ENCODE measurements around the gene IGSF21. TPM values are rescaled to one million over a fixed set of nuclear protein-coding genes. Genes with fewer than 3 reads are reported as not detected.

Gene IGSF21
- total RNA-seq, 1 experiment from 2014 or later = 30.5 TPM

DNA sequence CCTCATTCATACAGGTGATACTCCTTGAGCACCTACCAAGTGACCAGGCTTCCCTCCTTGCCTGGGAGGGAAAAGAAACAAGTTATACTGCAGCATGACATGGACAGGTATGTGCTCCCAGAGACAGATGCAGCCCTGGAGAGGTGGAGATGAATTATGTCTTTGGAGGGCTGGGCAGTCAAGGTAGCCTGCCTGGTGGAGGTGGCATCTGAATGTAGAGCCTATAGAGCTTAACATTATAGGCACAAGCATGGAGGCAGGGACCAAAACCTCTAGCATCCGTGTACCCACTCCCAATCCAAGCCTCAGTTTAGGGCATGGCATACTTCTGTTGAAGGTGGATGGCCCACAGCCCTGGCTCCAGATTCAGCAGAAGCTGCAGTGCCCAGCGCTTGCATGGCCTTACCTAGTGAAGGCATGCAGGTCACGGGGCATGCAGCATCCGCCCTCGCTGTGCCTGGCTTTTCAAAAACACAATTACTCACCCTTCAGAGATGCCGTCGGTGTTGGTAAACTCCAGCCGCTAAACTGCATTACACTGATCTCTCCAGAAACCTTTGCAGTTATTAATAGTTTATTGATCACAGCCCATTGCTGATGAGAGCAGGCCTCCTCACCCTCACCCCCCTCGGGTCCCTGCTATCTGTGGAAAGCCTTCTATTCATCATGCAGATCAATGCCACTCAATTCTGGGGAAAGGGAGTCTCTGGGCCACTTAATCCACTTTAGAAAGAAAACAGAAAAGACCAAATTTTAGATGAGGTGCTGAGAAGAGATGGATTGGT is 222.1 kb downstream of the IGSF21 start (continued):
- no peak for TF ChIP-seq ZNF281 (CRISPR knock-in tag; IDR thresholded peaks at IDR 0.05)

- no peaks in the 10 kb centered on the region for H3K36me3 Mint-ChIP-seq
- ATAC-seq = peak; percentile 71
- CTCF ChIA-PET = interaction anchor here (0.6 to 2.0 kb wide), 9 partner anchors 9 to 251 kb away, joined by 3 to 7 read pairs (median 5); no protein-coding TSS in a partner anchor
- no peak overlapping the region for H3K4me3 Mint-ChIP-seq
- peaks cover 27% of the 10 kb centered on the region for H3K4me1 Mint-ChIP-seq
- H3K27me3 Mint-ChIP-seq (ENCODE audit: low read depth) = no peaks in the 10 kb centered on the region
- H3K9me3 Mint-ChIP-seq = peaks cover 5% of the 10 kb centered on the region
- H3K27ac Mint-ChIP-seq = no peak overlapping the region
- no peak for DNase-seq (ENCODE audit: low spot score)
- POLR2A ChIA-PET = no interaction called here
- TF ChIP-seq CBFB (CRISPR knock-in tag; IDR thresholded peaks at IDR 0.05; ENCODE audit: low read depth) (no peak), ATF1 (CRISPR knock-in tag; IDR thresholded peaks at IDR 0.05) (no peak), CREM (CRISPR knock-in tag; IDR thresholded peaks at IDR 0.05) (no peak), FOXK1 (CRISPR knock-in tag; IDR thresholded peaks at IDR 0.05) (0 out of 2 replicates have a peak, but pooled peaks have one; percentile 27), PRRX2 (CRISPR knock-in tag; IDR thresholded peaks at IDR 0.05) (no peak), ZNF232 (CRISPR knock-in tag; IDR thresholded peaks at IDR 0.05) (no peak), ZBTB21 (CRISPR knock-in tag; IDR thresholded peaks at IDR 0.05; ENCODE audit: borderline replicate concordance) (no peak), TEAD4 (CRISPR knock-in tag; IDR thresholded peaks at IDR 0.05) (no peak), E2F1 (CRISPR knock-in tag; IDR thresholded peaks at IDR 0.05) (no peak)
Observed at GRCh38 chr1:18332576-18332975, 225.0 kb downstream of the IGSF21 start.

- ATAC-seq (no peak), DNase-seq (ENCODE audit: low spot score) (no peak)
- H3K4me3 Mint-ChIP-seq = no peak overlapping the region
- TF ChIP-seq ERG (CRISPR knock-in tag; IDR thresholded peaks at IDR 0.05) = no peak
- TF ChIP-seq, protein P1, sequence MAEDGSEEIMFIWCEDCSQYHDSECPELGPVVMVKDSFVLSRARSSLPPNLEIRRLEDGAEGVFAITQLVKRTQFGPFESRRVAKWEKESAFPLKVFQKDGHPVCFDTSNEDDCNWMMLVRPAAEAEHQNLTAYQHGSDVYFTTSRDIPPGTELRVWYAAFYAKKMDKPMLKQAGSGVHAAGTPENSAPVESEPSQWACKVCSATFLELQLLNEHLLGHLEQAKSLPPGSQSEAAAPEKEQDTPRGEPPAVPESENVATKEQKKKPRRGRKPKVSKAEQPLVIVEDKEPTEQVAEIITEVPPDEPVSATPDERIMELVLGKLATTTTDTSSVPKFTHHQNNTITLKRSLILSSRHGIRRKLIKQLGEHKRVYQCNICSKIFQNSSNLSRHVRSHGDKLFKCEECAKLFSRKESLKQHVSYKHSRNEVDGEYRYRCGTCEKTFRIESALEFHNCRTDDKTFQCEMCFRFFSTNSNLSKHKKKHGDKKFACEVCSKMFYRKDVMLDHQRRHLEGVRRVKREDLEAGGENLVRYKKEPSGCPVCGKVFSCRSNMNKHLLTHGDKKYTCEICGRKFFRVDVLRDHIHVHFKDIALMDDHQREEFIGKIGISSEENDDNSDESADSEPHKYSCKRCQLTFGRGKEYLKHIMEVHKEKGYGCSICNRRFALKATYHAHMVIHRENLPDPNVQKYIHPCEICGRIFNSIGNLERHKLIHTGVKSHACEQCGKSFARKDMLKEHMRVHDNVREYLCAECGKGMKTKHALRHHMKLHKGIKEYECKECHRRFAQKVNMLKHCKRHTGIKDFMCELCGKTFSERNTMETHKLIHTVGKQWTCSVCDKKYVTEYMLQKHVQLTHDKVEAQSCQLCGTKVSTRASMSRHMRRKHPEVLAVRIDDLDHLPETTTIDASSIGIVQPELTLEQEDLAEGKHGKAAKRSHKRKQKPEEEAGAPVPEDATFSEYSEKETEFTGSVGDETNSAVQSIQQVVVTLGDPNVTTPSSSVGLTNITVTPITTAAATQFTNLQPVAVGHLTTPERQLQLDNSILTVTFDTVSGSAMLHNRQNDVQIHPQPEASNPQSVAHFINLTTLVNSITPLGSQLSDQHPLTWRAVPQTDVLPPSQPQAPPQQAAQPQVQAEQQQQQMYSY (CRISPR knock-in tag; IDR thresholded peaks at IDR 0.05) = peak; percentile 96
- H3K36me3 Mint-ChIP-seq = no peaks in the 10 kb centered on the region
- peaks cover 5% of the 10 kb centered on the region for H3K9me3 Mint-ChIP-seq
- H3K27me3 Mint-ChIP-seq (ENCODE audit: low read depth) = no peaks in the 10 kb centered on the region
- POLR2A ChIA-PET = no interaction called here
- H3K4me1 Mint-ChIP-seq = peaks cover 27% of the 10 kb centered on the region
- no peak overlapping the region for H3K27ac Mint-ChIP-seq
- CTCF ChIA-PET = interaction anchor here (0.8 to 2.0 kb wide), 6 partner anchors 9 to 251 kb away, joined by 3 to 7 read pairs (median 4); no protein-coding TSS in a partner anchor
Observed at GRCh38 chr1:18333220-18333619, 225.6 kb downstream of the IGSF21 start.

Measured in WTC11 (cell line).